ENCODE data around the gene HS3ST3B1. TPM values are rescaled to one million over a fixed set of nuclear protein-coding genes. Genes with fewer than 3 reads are reported as not detected.

HS3ST3B1 gene
- total and polyA plus RNA-seq, 5 experiments from 2014 or later: 9.2 to 37.6 (median 12.7) TPM

Other genes starting within 250 kb of the HS3ST3B1 start
- 10 to 100 TPM; 21.2 to 23.5 TPM for gene COX10, start 231.6 kb upstream of the HS3ST3B1 start, total RNA-seq
- gene COX10, start 231.6 kb upstream of the HS3ST3B1 start, polyA plus RNA-seq: 10 to 100 TPM; 18.5 to 24.5 (median 23.3) TPM
- not detected for gene CDRT15, start 64.2 kb upstream of the HS3ST3B1 start, total RNA-seq
- under 1 TPM in 1 of 3 donors, not detected in 2; 0.62 TPM for gene CDRT15, start 64.2 kb upstream of the HS3ST3B1 start, polyA plus RNA-seq

All from naive thymus-derived CD8-positive, alpha-beta T cell (primary cell).